ENCODE results near the gene NACAD.
A peak's percentile ranks its signal among the peaks of the same experiment; 100 is the strongest.
"Not testable (repeated sequence)": the region's sequence is repeated elsewhere in the genome, so short reads cannot be mapped to it uniquely, and the experiment has no call there.

The NACAD gene

GRCh38 chr7:45050198-45050597 is 38.6 kb downstream of the NACAD start:
- DNase-seq, result no peak

- DNase-seq, result peak; percentile 57
Observed at GRCh38 chr7:45048748-45049147, 40.0 kb downstream of the NACAD start.

GRCh38 chr7:45044338-45044737 is 44.4 kb downstream of the NACAD start:
- DNase-seq, result no peak

- no peak for DNase-seq
Observed at GRCh38 chr7:45039106-45039505, 49.7 kb downstream of the NACAD start.

GRCh38 chr7:45037876-45038275 is 50.9 kb downstream of the NACAD start:
- no peak for DNase-seq

- peak; percentile 46 for DNase-seq
Observed at GRCh38 chr7:45036796-45037195, 52.0 kb downstream of the NACAD start.

- no peak for DNase-seq
Observed at GRCh38 chr7:45036317-45036716, 52.5 kb downstream of the NACAD start.

GRCh38 chr7:45035893-45036292 is 52.9 kb downstream of the NACAD start:
- DNase-seq, result peak; percentile 47

GRCh38 chr7:45035371-45035770 is 53.4 kb downstream of the NACAD start:
- no peak for DNase-seq

- DNase-seq, result not testable (repeated sequence)
Observed at GRCh38 chr7:45034710-45035109, 54.1 kb downstream of the NACAD start.

- DNase-seq, result no peak
Observed at GRCh38 chr7:45033931-45034290, 54.9 kb downstream of the NACAD start.

GRCh38 chr7:45033261-45033930 is 55.4 kb downstream of the NACAD start:
- peak; percentile 48 for DNase-seq

GRCh38 chr7:45032421-45032820 is 56.3 kb downstream of the NACAD start:
- no peak for DNase-seq

- peak; percentile 26 for DNase-seq
Observed at GRCh38 chr7:45031829-45032228, 56.9 kb downstream of the NACAD start.

Data from CD4-positive, alpha-beta T cell treated with Interleukin-17A for 4 hours (primary cell).